Ascending aorta (tissue), 2 donors: ENCODE measurements around the gene CHRNA4. TPM values are rescaled to one million over a fixed set of nuclear protein-coding genes. Genes with fewer than 3 reads are reported as not detected.

Experiments
- DNase-seq, 2 donors: peaks; one replicate each; pipeline ENCODE4 v3.0.0-alpha.2; 2019; ENCODE audit warnings: low spot score in 2 of 2
- H3K27ac ChIP-seq, 2 donors: fragments of 200-600 bp; sonication (generic); one replicate each; pipeline ENCODE4 v1.5.1; 2016 to 2017; ENCODE audit warnings: mild to moderate bottlenecking in 1 of 2
- H3K27me3 ChIP-seq: fragments of 200-600 bp; sonication (generic); one replicate; pipeline ENCODE4 v1.5.1; 2017
- H3K36me3 ChIP-seq, 2 donors: fragments of 200-600 bp; sonication (generic); one replicate each; pipeline ENCODE4 v1.5.1; 2016
- H3K4me1 ChIP-seq, 2 donors: fragments of 200-600 bp; sonication (generic); one replicate each; pipeline ENCODE4 v1.5.1; 2016 to 2017; ENCODE audit warnings: mild to moderate bottlenecking in 1 of 2
- H3K4me3 ChIP-seq, 2 donors: fragments of 200-600 bp; sonication (generic); one replicate each; pipeline ENCODE4 v1.5.1; 2016 to 2017; ENCODE audit warnings: mild to moderate bottlenecking in 1 of 2
- H3K9me3 ChIP-seq, 2 donors: fragments of 200-600 bp; sonication (generic); one replicate each; pipeline ENCODE4 v1.5.1; 2016
- intact Hi-C: fragments of 100-400 bp; cut with DNase I; formaldehyde crosslinking; loops from one replicate; pipeline ENCODE4 v1.15.1; 2023
- total RNA-seq: library from RNA; depleted of rRNA; stranded (reverse); fragments of >200 nt; gene quantifications from one replicate; pipeline ENCODE4 v1.1.0, GENCODE V29; 2016
- TF ChIP-seq, protein P1 (sequence below), 3 experiments: fragments of 200-600 bp in 2 of 3; fragments of 450-650 bp in 1 of 3; sonication (generic) in 2 of 3; IDR thresholded peaks; one replicate each; pipeline ENCODE4 v1.5.1; 2016 to 2019; ENCODE audit warnings: antibody characterized with exemption in 3 of 3, mild to moderate bottlenecking in 1 of 3, moderate library complexity in 1 of 3

Gene CHRNA4
- not detected for total RNA-seq

DNA sequence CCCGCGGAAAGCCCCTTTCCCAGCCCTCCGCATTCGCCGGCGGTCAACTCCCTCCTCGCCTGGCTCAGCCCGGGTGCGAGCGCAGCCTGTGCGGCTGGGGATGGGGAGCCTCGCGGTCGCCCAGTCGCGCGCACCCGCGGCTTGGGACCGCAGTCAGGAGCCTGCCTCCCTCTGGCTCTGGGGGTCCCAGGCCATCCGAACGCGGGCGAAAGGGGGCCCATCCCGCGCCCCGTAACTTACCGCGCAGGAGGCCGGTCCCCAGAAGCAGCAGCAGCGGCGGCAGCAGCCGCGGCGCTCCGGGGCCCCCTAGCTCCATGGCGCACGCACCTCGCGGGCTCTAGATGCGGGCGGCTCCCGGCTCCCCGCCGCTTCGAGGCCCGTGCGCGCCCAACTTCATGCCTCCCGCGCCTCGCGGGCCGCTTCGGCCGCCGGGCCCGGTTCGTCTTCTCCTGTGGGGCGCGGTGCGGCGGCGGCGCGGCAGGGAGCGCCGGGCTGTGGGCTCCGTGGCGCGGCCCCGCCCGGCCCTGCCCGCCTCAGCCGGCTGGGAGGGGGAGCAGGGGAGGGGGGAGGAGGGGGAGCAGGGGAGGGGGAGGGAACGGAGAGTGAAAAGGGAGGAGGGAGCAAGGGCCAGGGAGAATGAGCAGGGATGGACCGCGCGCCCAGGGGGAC lies at the start of gene CHRNA4:
CHRNA4 (minus strand) TSS at position 500 of the 669 bp plus-strand sequence; CDS start at position 316, 184 bp downstream.
- H3K27me3 ChIP-seq, result peaks cover 14% of the 10 kb centered on the region

DNA sequence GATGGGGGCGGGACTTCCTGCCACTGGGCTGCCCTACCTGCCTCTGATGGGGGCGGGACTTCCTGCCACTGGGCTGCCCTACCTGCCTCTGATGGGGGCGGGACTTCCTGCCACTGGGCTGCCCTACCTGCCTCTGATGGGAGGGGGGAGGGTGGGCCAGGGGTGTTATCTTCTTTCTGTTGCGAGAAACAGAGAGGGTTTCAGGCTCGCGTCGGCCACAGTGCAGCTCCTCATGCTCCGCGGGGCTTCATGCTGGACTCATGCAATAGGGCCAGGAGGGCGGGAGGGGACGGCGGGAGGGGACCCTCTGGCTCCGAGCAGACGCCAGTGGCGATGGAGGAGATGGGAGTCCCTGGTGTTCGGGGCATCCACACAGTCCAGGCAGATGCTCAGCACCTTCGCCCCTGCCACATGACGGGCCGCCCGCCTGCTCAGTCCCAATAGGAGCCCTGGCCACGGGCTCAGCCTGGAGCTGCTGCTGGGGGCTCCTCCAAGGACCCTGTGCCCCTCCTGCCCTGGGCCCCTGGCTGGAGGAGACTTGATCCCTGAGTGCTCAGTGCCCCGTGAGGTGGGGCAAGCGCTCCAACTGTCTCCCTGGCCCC lies 48.8 kb upstream of the CHRNA4 start:
- DNase-seq, result no peak
- intact Hi-C loops, result no loop called here
- H3K27me3 ChIP-seq, result no peaks in the 10 kb centered on the region

More for the DNA sequence above, at the start of gene CHRNA4:
- Histone ChIP-seq H3K9me3 (no peaks in the 10 kb centered on the region), H3K27ac (no peak within 1 kb of the TSS), H3K4me3 (no peak within 1 kb of the TSS), H3K36me3 (no peaks in the 10 kb centered on the region), H3K4me1 (no peaks in the 10 kb centered on the region)
- DNase-seq, result no peak
- intact Hi-C loops, result no loop called here
- TF ChIP-seq, protein P1, sequence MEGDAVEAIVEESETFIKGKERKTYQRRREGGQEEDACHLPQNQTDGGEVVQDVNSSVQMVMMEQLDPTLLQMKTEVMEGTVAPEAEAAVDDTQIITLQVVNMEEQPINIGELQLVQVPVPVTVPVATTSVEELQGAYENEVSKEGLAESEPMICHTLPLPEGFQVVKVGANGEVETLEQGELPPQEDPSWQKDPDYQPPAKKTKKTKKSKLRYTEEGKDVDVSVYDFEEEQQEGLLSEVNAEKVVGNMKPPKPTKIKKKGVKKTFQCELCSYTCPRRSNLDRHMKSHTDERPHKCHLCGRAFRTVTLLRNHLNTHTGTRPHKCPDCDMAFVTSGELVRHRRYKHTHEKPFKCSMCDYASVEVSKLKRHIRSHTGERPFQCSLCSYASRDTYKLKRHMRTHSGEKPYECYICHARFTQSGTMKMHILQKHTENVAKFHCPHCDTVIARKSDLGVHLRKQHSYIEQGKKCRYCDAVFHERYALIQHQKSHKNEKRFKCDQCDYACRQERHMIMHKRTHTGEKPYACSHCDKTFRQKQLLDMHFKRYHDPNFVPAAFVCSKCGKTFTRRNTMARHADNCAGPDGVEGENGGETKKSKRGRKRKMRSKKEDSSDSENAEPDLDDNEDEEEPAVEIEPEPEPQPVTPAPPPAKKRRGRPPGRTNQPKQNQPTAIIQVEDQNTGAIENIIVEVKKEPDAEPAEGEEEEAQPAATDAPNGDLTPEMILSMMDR (IDR thresholded peaks at IDR 0.05), result no peak

DNA sequence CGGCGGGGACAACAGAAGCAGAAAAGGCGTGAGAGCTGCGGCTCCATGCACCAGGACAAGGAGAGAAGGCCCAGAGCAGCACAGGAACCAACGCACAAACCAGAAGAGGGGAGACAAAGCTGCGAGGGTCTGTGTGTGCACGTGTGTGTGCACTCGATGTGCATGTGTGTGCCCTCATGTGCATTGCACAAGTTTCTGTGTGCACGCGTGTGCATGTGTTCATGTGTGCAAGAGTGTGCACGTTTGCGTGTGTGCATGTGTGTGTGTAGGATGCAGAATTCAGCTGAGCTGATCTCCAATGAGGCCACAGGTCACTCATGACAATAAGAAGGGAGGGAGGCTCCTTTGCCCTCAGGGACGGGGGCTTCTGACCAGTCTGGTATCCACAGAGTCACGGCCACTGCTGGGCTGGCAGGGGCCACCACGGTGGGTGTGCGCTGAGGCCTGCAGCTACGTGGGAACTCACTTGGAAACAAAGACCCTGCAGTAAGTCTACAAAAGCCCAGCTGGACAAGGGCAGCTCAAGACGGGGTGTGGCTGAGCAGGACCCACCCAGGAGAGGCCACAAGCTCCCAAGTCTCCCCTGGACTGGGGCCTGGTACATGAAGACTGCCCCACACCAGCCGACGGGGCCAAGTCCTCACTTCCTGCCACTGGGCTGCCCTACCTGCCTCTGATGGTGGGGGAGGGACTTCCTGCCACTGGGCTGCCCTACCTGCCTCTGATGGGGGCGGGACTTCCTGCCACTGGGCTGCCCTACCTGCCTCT lies 48.1 kb upstream of the CHRNA4 start:
- intact Hi-C loops, result no loop called here

More for the DNA sequence above, 48.8 kb upstream of the CHRNA4 start:
- Histone ChIP-seq H3K27ac (no peak overlapping the region), H3K36me3 (no peaks in the 10 kb centered on the region), H3K4me3 (no peak overlapping the region), H3K4me1 (no peaks in the 10 kb centered on the region), H3K9me3 (no peaks in the 10 kb centered on the region)
- TF ChIP-seq, protein P1 (IDR thresholded peaks at IDR 0.05), result no peak

DNA sequence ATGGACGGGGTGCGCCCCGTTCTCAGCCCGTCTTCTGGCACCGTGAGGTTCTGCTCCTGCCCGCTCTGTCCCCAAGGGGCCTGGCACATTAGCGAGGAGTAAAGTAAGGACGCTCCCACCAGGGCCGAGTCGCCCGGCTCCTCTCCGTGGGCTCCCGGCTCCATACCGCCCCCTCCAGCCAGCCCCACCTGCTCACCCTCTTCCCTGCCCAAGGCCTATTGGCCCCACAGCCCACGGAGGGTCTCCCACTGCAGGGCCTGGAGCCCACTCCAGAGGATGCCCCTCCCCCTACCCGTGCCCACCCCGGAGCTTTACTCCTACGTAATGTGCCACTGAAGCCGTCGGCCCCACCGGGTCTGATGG lies 47.5 kb upstream of the CHRNA4 start:
- no peak overlapping the region for H3K27ac ChIP-seq
- no peaks in the 10 kb centered on the region for H3K9me3 ChIP-seq
- intact Hi-C loops, result no loop called here
- H3K27me3 ChIP-seq, result no peaks in the 10 kb centered on the region
- TF ChIP-seq, protein P1 (IDR thresholded peaks at IDR 0.05), result no peak
- no peak for DNase-seq
- no peaks in the 10 kb centered on the region for H3K36me3 ChIP-seq
- no peaks in the 10 kb centered on the region for H3K4me1 ChIP-seq
- H3K4me3 ChIP-seq, result no peak overlapping the region

More for the DNA sequence above, 48.1 kb upstream of the CHRNA4 start:
- no peak overlapping the region for H3K4me3 ChIP-seq
- H3K9me3 ChIP-seq, result no peaks in the 10 kb centered on the region
- TF ChIP-seq, protein P1 (IDR thresholded peaks at IDR 0.05), result no peak
- no peaks in the 10 kb centered on the region for H3K4me1 ChIP-seq
- no peaks in the 10 kb centered on the region for H3K36me3 ChIP-seq
- no peak overlapping the region for H3K27ac ChIP-seq
- DNase-seq, result no peak
- H3K27me3 ChIP-seq, result no peaks in the 10 kb centered on the region

DNA sequence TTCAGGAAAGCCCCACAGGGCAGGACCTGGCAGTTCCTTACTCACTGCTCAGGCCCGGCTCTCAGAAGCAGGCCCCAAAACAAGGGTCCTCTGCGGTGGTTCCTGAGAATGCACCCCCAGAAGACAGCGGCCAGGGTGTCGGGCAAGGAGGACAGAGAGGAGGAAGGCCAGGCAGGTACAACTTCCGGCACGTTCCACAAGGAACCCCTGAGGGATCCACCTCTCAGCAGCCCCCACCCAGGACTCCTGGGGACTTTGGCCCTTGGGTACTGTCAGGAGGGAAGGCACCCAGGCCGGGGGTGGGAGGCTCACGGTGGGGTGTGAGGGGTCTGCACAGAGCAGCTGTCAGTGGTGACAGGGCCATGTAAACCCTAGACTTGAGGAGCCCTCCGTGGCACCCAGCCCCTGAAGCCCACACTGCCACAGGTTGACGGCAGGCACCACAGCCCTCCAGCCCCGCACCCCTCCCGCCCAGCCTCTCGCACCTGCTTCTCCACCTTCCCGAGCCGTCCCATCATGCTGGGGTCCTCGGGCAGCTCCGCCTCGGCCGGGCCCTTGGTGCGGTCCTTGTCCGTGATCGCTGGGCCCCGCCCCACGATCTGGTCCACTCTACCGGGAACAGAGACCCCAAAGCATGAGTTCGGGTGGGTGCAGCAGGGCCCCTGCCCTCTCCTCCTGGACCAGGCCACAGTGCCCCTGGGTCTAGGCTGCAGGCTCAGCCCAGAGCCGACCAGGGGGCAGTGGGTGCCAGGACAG lies 47.0 kb upstream of the CHRNA4 start:
- intact Hi-C loops, result no loop called here
- no peak for DNase-seq
- no peaks in the 10 kb centered on the region for H3K4me1 ChIP-seq
- TF ChIP-seq, protein P1 (IDR thresholded peaks at IDR 0.05), result no peak
- H3K4me3 ChIP-seq, result no peak overlapping the region
- H3K27me3 ChIP-seq, result no peaks in the 10 kb centered on the region
- H3K27ac ChIP-seq, result no peak overlapping the region
- H3K36me3 ChIP-seq, result no peaks in the 10 kb centered on the region
- no peaks in the 10 kb centered on the region for H3K9me3 ChIP-seq
